ENCODE measurements around the gene STAT3.

DNA sequence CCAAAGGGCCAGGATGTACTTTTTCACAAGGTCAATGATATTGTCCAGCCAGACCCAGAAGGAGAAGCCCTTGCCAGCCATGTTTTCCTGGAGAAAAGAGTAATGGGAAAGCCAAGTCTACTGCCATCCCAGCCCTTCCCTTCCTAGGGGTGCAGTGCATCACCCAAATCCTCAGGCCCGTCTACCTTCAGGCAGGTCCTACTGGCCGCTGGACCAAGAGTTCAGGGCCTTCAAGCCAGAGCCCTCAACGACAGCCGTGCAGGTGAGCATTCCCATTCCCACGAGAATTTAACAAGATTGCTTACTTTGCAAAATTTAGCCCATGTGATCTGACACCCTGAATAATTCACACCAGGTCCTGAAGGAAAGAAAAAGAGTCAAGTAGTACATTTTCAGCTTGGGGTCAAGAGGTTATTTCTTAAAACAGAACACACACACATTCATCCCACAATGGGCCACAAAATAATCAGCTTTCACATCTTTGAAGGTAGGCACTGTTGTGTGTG, 64.9 kb downstream of the STAT3 start:
- TF ChIP-seq, protein P1, sequence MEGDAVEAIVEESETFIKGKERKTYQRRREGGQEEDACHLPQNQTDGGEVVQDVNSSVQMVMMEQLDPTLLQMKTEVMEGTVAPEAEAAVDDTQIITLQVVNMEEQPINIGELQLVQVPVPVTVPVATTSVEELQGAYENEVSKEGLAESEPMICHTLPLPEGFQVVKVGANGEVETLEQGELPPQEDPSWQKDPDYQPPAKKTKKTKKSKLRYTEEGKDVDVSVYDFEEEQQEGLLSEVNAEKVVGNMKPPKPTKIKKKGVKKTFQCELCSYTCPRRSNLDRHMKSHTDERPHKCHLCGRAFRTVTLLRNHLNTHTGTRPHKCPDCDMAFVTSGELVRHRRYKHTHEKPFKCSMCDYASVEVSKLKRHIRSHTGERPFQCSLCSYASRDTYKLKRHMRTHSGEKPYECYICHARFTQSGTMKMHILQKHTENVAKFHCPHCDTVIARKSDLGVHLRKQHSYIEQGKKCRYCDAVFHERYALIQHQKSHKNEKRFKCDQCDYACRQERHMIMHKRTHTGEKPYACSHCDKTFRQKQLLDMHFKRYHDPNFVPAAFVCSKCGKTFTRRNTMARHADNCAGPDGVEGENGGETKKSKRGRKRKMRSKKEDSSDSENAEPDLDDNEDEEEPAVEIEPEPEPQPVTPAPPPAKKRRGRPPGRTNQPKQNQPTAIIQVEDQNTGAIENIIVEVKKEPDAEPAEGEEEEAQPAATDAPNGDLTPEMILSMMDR (IDR thresholded peaks at IDR 0.05; ENCODE audit: insufficient read depth, low read length, poor library complexity, severe bottlenecking): no peak
- no peak for TF ChIP-seq EZH2phosphoT487 (conservative IDR thresholded peaks at IDR 0.05; ENCODE audit: low read length)

All from SU-DHL-6 (cell line).